ENCODE data around the gene PEDS1.
"Not testable (repeated sequence)": the region's sequence is repeated elsewhere in the genome, so short reads cannot be mapped to it uniquely, and the experiment has no call there.

PEDS1 gene

DNA sequence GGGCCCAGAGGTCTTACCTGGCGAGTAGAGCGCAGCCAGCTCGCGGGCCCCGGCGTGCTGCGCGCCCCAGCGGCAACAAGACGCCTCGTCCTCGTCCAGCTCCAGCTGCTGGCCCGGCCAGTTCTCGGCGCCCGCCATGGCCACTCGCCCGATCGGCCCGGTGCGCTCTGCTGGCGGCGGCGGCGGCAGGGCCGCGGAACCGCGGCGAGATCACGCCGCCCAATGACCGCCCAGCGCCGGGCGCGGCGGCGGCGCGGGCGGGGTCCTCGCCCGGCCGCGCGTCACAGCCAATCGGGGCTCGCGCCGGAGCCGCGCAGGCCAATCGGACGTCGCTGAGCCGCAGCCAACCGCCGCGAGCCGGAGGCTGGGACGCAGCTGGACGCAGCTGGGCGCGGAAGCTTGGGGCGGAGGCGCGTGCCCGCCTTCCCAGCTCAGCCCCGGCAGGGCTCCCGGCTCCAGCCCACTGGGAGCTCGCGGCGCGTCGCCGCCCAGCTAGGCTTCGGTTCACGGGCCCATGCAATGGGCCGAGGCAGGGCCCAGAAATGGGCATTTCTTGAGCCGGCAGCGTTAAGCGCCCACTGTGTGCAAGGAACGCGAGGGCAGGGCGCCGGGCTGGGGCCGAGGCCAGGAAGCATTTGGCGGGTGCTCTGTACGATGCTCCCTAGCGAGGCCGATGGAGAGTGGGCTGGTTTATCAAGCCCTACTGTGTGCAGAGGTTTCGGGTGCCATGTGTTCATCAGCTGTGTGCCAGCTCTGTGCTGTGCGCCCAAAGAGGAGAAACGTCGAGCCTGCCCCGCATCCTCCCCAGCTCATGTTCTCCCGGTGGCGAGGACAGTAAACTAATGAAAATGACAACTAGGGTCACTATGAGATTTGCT lies at the start of gene PEDS1:
PEDS1 (minus strand) TSS at position 224 of the 878 bp plus-strand sequence; CDS start at position 138, 86 bp downstream.
- H2AFZ ChIP-seq (ENCODE audit: low read depth), result peak within 1 kb of the TSS; percentile 85
- peaks cover 15% of the 10 kb centered on the region for H3K4me1 ChIP-seq (ENCODE audit: low read depth, poor library complexity, severe bottlenecking)
- no peaks in the 10 kb centered on the region for H3K36me3 ChIP-seq (ENCODE audit: insufficient read depth)
- peak within 1 kb of the TSS; percentile 75 for H3K9ac ChIP-seq
- peak within 1 kb of the TSS; percentile 100 for H3K4me2 ChIP-seq
- no peaks in the 10 kb centered on the region for H3K27me3 ChIP-seq (ENCODE audit: insufficient read depth, low read depth)
- H3K27ac ChIP-seq, result no peak within 1 kb of the TSS
- TF ChIP-seq, protein P1, sequence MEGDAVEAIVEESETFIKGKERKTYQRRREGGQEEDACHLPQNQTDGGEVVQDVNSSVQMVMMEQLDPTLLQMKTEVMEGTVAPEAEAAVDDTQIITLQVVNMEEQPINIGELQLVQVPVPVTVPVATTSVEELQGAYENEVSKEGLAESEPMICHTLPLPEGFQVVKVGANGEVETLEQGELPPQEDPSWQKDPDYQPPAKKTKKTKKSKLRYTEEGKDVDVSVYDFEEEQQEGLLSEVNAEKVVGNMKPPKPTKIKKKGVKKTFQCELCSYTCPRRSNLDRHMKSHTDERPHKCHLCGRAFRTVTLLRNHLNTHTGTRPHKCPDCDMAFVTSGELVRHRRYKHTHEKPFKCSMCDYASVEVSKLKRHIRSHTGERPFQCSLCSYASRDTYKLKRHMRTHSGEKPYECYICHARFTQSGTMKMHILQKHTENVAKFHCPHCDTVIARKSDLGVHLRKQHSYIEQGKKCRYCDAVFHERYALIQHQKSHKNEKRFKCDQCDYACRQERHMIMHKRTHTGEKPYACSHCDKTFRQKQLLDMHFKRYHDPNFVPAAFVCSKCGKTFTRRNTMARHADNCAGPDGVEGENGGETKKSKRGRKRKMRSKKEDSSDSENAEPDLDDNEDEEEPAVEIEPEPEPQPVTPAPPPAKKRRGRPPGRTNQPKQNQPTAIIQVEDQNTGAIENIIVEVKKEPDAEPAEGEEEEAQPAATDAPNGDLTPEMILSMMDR (conservative IDR thresholded peaks at IDR 0.05; ENCODE audit: low read depth, low read length), result no peak
- no peak within 1 kb of the TSS for H3K4me3 ChIP-seq (IDR thresholded peaks at IDR 0.05; ENCODE audit: insufficient read depth, low read depth, low read length)
- no peaks in the 10 kb centered on the region for H4K20me1 ChIP-seq (ENCODE audit: insufficient read depth)
- H3K79me2 ChIP-seq (ENCODE audit: insufficient read depth, low read depth), result peaks cover 18% of the 10 kb centered on the region; the same call in 1 of the 2 replicates

- TF ChIP-seq, protein P1 (conservative IDR thresholded peaks at IDR 0.05; ENCODE audit: low read depth, low read length), result no peak
- no peak overlapping the region for H3K27ac ChIP-seq
- H3K36me3 ChIP-seq (ENCODE audit: insufficient read depth), result no peaks in the 10 kb centered on the region
These were observed 49.2 kb upstream of the PEDS1 start for GRCh38 chr20:50202677-50203076.

GRCh38 chr20:50201710-50202109 lies 48.2 kb upstream of the PEDS1 start:
- H3K4me2 ChIP-seq; H3K79me2 ChIP-seq (ENCODE audit: insufficient read depth, low read depth); H3K4me3 ChIP-seq (IDR thresholded peaks at IDR 0.05; ENCODE audit: insufficient read depth, low read depth, low read length); H3K9ac ChIP-seq; H3K27ac ChIP-seq; H3K4me1 ChIP-seq (ENCODE audit: low read depth, poor library complexity, severe bottlenecking); H3K36me3 ChIP-seq (ENCODE audit: insufficient read depth); H4K20me1 ChIP-seq (ENCODE audit: insufficient read depth); H2AFZ ChIP-seq (ENCODE audit: low read depth); H3K27me3 ChIP-seq (ENCODE audit: insufficient read depth, low read depth): not testable (repeated sequence)

More at GRCh38 chr20:50202677-50203076, 49.2 kb upstream of the PEDS1 start:
- Histone ChIP-seq H2AFZ (ENCODE audit: low read depth) (no peak overlapping the region), H3K27me3 (ENCODE audit: insufficient read depth, low read depth) (no peaks in the 10 kb centered on the region), H3K4me3 (IDR thresholded peaks at IDR 0.05; ENCODE audit: insufficient read depth, low read depth, low read length) (no peak overlapping the region), H3K4me1 (ENCODE audit: low read depth, poor library complexity, severe bottlenecking) (no peaks in the 10 kb centered on the region), H4K20me1 (ENCODE audit: insufficient read depth) (no peaks in the 10 kb centered on the region), H3K9ac (no peak overlapping the region), H3K79me2 (ENCODE audit: insufficient read depth, low read depth) (no peaks in the 10 kb centered on the region), H3K4me2 (no peak overlapping the region)

DNA sequence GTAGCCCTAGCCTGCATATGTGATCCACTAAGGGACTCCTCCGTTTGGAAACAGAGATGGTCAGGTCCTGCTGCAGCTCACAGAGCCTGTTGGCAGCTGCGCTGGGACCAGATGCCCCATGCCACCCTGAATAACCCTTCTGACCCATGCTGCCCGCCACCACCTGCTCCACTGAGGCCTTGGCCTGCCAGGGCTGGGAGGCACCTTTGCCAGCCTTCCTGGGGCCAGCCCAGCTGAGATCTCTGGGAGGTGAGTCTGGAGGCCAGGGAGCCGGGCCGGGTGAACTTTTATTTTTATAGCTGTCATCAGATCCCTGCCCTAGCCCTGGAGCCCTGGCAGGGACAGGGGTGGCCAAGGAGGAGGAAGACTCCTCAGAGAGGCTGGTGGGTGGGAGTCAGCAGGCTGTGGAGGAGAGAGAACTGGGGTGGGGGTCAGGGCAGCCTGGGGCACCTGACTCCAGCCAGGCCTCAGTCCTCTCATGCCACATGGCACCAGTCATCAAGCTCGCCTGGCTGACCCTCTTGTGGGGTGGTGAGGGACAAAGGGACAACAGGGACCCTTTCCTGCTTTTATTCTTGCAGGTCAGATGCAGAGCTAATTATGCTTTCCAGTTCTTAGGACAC lies 47.1 kb upstream of the PEDS1 start:
- TF ChIP-seq, protein P1 (conservative IDR thresholded peaks at IDR 0.05; ENCODE audit: low read depth, low read length), result no peak
- Histone ChIP-seq H2AFZ (ENCODE audit: low read depth) (no peak overlapping the region), H3K4me1 (ENCODE audit: low read depth, poor library complexity, severe bottlenecking) (no peaks in the 10 kb centered on the region), H3K79me2 (ENCODE audit: insufficient read depth, low read depth) (no peaks in the 10 kb centered on the region), H3K4me3 (IDR thresholded peaks at IDR 0.05; ENCODE audit: insufficient read depth, low read depth, low read length) (no peak overlapping the region), H3K27ac (no peak overlapping the region), H3K27me3 (ENCODE audit: insufficient read depth, low read depth) (no peaks in the 10 kb centered on the region), H3K36me3 (ENCODE audit: insufficient read depth) (no peaks in the 10 kb centered on the region), H4K20me1 (ENCODE audit: insufficient read depth) (no peaks in the 10 kb centered on the region), H3K9ac (no peak overlapping the region), H3K4me2 (no peak overlapping the region)
